Stomach (tissue), 9 donors: ENCODE measurements around the gene EML4. TPM values are rescaled to one million over a fixed set of nuclear protein-coding genes. Genes with fewer than 3 reads are reported as not detected.

Source experiments
- DNase-seq, 2 donors: peaks; one replicate each; pipeline versions ENCODE4 v3.0.0 to v3.0.0-alpha.2; 2013 to 2019
- H3K27ac ChIP-seq, 5 donors: fragments of 200-600 bp in 4 of 5; sonication (generic) in 4 of 5; one replicate each; pipeline ENCODE4 v1.5.1; 2013 to 2019; ENCODE audit warnings: mild to moderate bottlenecking in 1 of 5, moderate library complexity in 1 of 5
- H3K27me3 ChIP-seq, 3 donors: fragments of 200-600 bp; sonication (generic); one replicate each; pipeline ENCODE4 v1.5.1; 2017 to 2019; ENCODE audit warnings: mixed run types in 1 of 3
- H3K36me3 ChIP-seq, 4 donors: fragments of 200-600 bp; sonication (generic); 1 replicate in 3 of 4; 2 replicates in 1 of 4; pipeline ENCODE4 v1.5.1; 2016 to 2019
- H3K4me1 ChIP-seq, 4 donors: fragments of 200-600 bp; sonication (generic); one replicate each; pipeline ENCODE4 v1.5.1; 2016 to 2019
- H3K4me3 ChIP-seq, 4 donors: fragments of 200-600 bp; sonication (generic) in 3 of 4; one replicate each; pipeline ENCODE4 v1.5.1; 2016 to 2019; ENCODE audit warnings: mild to moderate bottlenecking in 1 of 4
- H3K9me3 ChIP-seq, 4 donors: fragments of 200-600 bp; sonication (generic); one replicate each; pipeline ENCODE4 v1.5.1; 2016 to 2019
- CTCF ChIP-seq, 7 experiments: fragments of 450-650 bp in 4 of 7; fragments of 200-600 bp in 3 of 7; sonication (generic) in 3 of 7; IDR thresholded peaks; one replicate each; pipeline ENCODE4 v1.5.1; 2016 to 2019; ENCODE audit warnings: antibody characterized with exemption in 7 of 7, control low read depth in 2 of 7, mild to moderate bottlenecking in 1 of 7
- EP300 ChIP-seq: sonication (generic); formaldehyde crosslinking; IDR thresholded peaks from one replicate; pipeline ENCODE4 v1.6.1; 2017; ENCODE audit warnings: antibody characterized with exemption
- POLR2A ChIP-seq, 4 donors: fragments of 450-650 bp; IDR thresholded peaks; one replicate each; pipeline ENCODE4 v1.6.1; 2016; ENCODE audit warnings: antibody characterized with exemption in 4 of 4, control low read depth in 2 of 4, mild to moderate bottlenecking in 1 of 4, moderate library complexity in 1 of 4
- POLR2AphosphoS5 ChIP-seq, 3 donors: sonication (generic); formaldehyde crosslinking; IDR thresholded peaks; one replicate each; pipeline ENCODE4 v1.6.1; 2016; ENCODE audit warnings: antibody characterized with exemption in 3 of 3
- WGBS, 5 donors: extraction: QIAGEN DNeasy Blood & Tissue Kit in 3 of 5; methylation state at CpG; one replicate each; pipeline versions ENCODE4 v1.1.5 to v1.1.7; 2013 to 2018; 5-methylcytosine and 5-hydroxymethylcytosine counted together
- intact Hi-C: fragments of 100-400 bp; cut with DNase I; formaldehyde crosslinking; loops from one replicate; pipeline ENCODE4 v1.15.1; 2023; ENCODE audit warnings: low total_unique reads
- polyA plus RNA-seq, 3 donors: library from polyadenylated mRNA; stranded (reverse); fragments of 200-250 nt; gene quantifications; one replicate each; pipeline ENCODE4 v1.2.3, GENCODE V29; 2013
- total RNA-seq, 5 donors: library from RNA; depleted of rRNA; stranded (reverse); fragments of >200 nt; gene quantifications; one replicate each; pipeline versions ENCODE4 v1.1.0 to v1.2.3, GENCODE V29; 2014 to 2016
- donor health status: healthy with polysubstance abuse.
- donor health status: Bipolar disorder and iron deficiency.
- donor health status: healthy.

EML4 gene
- total and polyA plus RNA-seq, 8 donors = 10.2 to 292 (median 28.6) TPM

GRCh38 chr2:42290005-42290404 is 120.9 kb downstream of the EML4 start:
- TF ChIP-seq CTCF (IDR thresholded peaks at IDR 0.05) = no peak
- TF ChIP-seq POLR2A (IDR thresholded peaks at IDR 0.05) = no peak
- no peak for TF ChIP-seq POLR2AphosphoS5 (IDR thresholded peaks at IDR 0.05)
- TF ChIP-seq EP300 = no peak
- intact Hi-C loops = no loop called here
- Histone ChIP-seq H3K27ac (no peak overlapping the region), H3K9me3 (no peaks in the 10 kb centered on the region), H3K36me3 (peaks cover 0 to 56% (median 54%) of the 10 kb centered on the region in 4 donors), H3K4me3 (no peak overlapping the region), H3K4me1 (peaks cover 0 to 10% (median 7%) of the 10 kb centered on the region in 4 donors), H3K27me3 (no peaks in the 10 kb centered on the region)
- 92 to 98% (median 95%) methylated on average over 8 of the region's 8 CpGs for whole genome bisulfite sequencing, 5 donors
- no peak for DNase-seq

- no peaks in the 10 kb centered on the region for H3K9me3 ChIP-seq
- H3K36me3 ChIP-seq = peaks cover 10 to 66% (median 59%) of the 10 kb centered on the region in 4 donors
- H3K27ac ChIP-seq = no peak overlapping the region
- TF ChIP-seq EP300 = no peak
- no peaks in the 10 kb centered on the region for H3K27me3 ChIP-seq
- DNase-seq = no peak
- H3K4me3 ChIP-seq = no peak overlapping the region
- 95 to 99% (median 98%) methylated on average over 8 of the region's 8 CpGs for whole genome bisulfite sequencing, 5 donors
- H3K4me1 ChIP-seq = no peaks in the 10 kb centered on the region
- intact Hi-C loops = no loop called here
These were observed 123.9 kb downstream of the EML4 start for GRCh38 chr2:42293019-42293418.

- no peak for DNase-seq
- Histone ChIP-seq H3K27ac (no peak overlapping the region), H3K4me1 (no peaks in the 10 kb centered on the region), H3K4me3 (no peak overlapping the region), H3K36me3 (peaks cover 10 to 65% (median 53%) of the 10 kb centered on the region in 4 donors), H3K9me3 (no peaks in the 10 kb centered on the region), H3K27me3 (no peaks in the 10 kb centered on the region)
- intact Hi-C loops = no loop called here
- 71 to 88% (median 78%) methylated on average over 2 of the region's 2 CpGs for WGBS, 5 donors
- TF ChIP-seq POLR2A (IDR thresholded peaks at IDR 0.05) (no peak), EP300 (no peak)
These were observed 127.1 kb downstream of the EML4 start for GRCh38 chr2:42296226-42296625.

- H3K36me3 ChIP-seq = peaks cover 10 to 68% (median 47%) of the 10 kb centered on the region in 4 donors
- H3K4me3 ChIP-seq = no peak overlapping the region
- no peak for DNase-seq
- TF ChIP-seq POLR2AphosphoS5 (IDR thresholded peaks at IDR 0.05) (no peak), CTCF (IDR thresholded peaks at IDR 0.05) (no peak)
- no peaks in the 10 kb centered on the region for H3K4me1 ChIP-seq
- no peak overlapping the region for H3K27ac ChIP-seq
- WGBS, 5 donors = 86 to 90% (median 86%) methylated on average over 2 of the region's 2 CpGs
- H3K9me3 ChIP-seq = no peaks in the 10 kb centered on the region
- intact Hi-C loops = no loop called here
- no peaks in the 10 kb centered on the region for H3K27me3 ChIP-seq
These were observed 128.3 kb downstream of the EML4 start for GRCh38 chr2:42297322-42297936.

GRCh38 chr2:42298132-42298531 is 129.0 kb downstream of the EML4 start:
- no peak for TF ChIP-seq CTCF (IDR thresholded peaks at IDR 0.05)
- no peak for TF ChIP-seq EP300
- no peak for TF ChIP-seq POLR2AphosphoS5 (IDR thresholded peaks at IDR 0.05)
- Histone ChIP-seq H3K4me3 (no peak overlapping the region), H3K27ac (no peak overlapping the region), H3K27me3 (no peaks in the 10 kb centered on the region), H3K9me3 (no peaks in the 10 kb centered on the region), H3K4me1 (peaks cover 0 to 4% (median 0%) of the 10 kb centered on the region in 4 donors), H3K36me3 (peaks cover 10 to 71% (median 51%) of the 10 kb centered on the region in 4 donors)
- DNase-seq = no peak
- 44 to 93% (median 88%) methylated on average over 1 of the region's 1 CpG for WGBS, 5 donors
- intact Hi-C loops = no loop called here
